Transverse colon (tissue), 4 donors: ENCODE measurements around the gene RUNX1. TPM values are rescaled to one million over a fixed set of nuclear protein-coding genes. Genes with fewer than 3 reads are reported as not detected.
A peak's percentile ranks its signal among the peaks of the same experiment; 100 is the strongest.

Experiments used
- DNase-seq: peaks from one replicate; pipeline ENCODE4 v3.0.0-alpha.2; 2019
- H3K27ac ChIP-seq, 4 donors: fragments of 200-600 bp; sonication (generic); 2 replicates each; pipeline ENCODE4 v1.5.1; 2016 to 2018; ENCODE audit warnings: inconsistent platforms in 4 of 4
- H3K27me3 ChIP-seq: fragments of 200-600 bp; sonication (generic); 2 replicates; pipeline ENCODE4 v1.5.1; 2017; ENCODE audit warnings: inconsistent platforms
- H3K36me3 ChIP-seq, 4 donors: fragments of 200-600 bp; sonication (generic); 2 replicates each; pipeline ENCODE4 v1.5.1; 2017 to 2019; ENCODE audit warnings: inconsistent platforms in 4 of 4
- H3K4me1 ChIP-seq, 4 donors: fragments of 200-600 bp; sonication (generic); 2 replicates each; pipeline ENCODE4 v1.5.1; 2017 to 2020; ENCODE audit warnings: inconsistent platforms in 4 of 4
- H3K4me3 ChIP-seq, 4 donors: fragments of 200-600 bp; sonication (generic); 1 replicate in 1 of 4; 2 replicates in 3 of 4; pipeline versions ENCODE4 v1.5.1 to v1.6.1; 2017 to 2019; ENCODE audit warnings: inconsistent platforms in 4 of 4
- H3K9me3 ChIP-seq, 2 donors: fragments of 200-600 bp; sonication (generic); 2 replicates each; pipeline ENCODE4 v1.5.1; 2017 to 2019; ENCODE audit warnings: inconsistent platforms in 2 of 2
- CTCF ChIP-seq, 5 experiments: fragments of 200-600 bp in 3 of 5; fragments of 450-650 bp in 2 of 5; sonication (generic) in 3 of 5; IDR thresholded peaks; 1 replicate in 2 of 5; 2 replicates in 3 of 5; pipeline ENCODE4 v1.5.1; 2016 to 2017; ENCODE audit warnings: antibody characterized with exemption in 5 of 5, inconsistent platforms in 3 of 5, mild to moderate bottlenecking in 2 of 5, moderate library complexity in 1 of 5
- EP300 ChIP-seq: sonication (generic); formaldehyde crosslinking; IDR thresholded peaks from one replicate; pipeline ENCODE4 v1.6.1; 2017; ENCODE audit warnings: antibody characterized with exemption, low read depth
- POLR2A ChIP-seq: fragments of 450-650 bp; IDR thresholded peaks from one replicate; pipeline ENCODE4 v1.6.1; 2016; ENCODE audit warnings: antibody characterized with exemption, mild to moderate bottlenecking, moderate library complexity
- POLR2AphosphoS5 ChIP-seq, 3 donors: sonication (generic); formaldehyde crosslinking; IDR thresholded peaks; one replicate each; pipeline ENCODE4 v1.6.1; 2016; ENCODE audit warnings: antibody characterized with exemption in 3 of 3
- WGBS, 2 donors: methylation state at CpG; one replicate each; pipeline ENCODE4 v1.1.5; 2018; ENCODE audit warnings: low coverage in 1 of 2; 5-methylcytosine and 5-hydroxymethylcytosine counted together
- in situ Hi-C, 4 donors: fragments of 200-750 bp; cut with MboI; loops; one replicate each; pipeline versions ENCODE4 v1.15.0 to v1.15.1; 2017; ENCODE audit warnings: low sequenced_read_pairs in 3 of 4, low pct_ligation_motif_present in 1 of 4, low pct_unique_long_range_greater_than_20kb in 1 of 4
- intact Hi-C: fragments of 100-400 bp; cut with DNase I; formaldehyde crosslinking; loops from one replicate; pipeline ENCODE4 v1.15.1; 2023; ENCODE audit warnings: low total_unique reads
- total RNA-seq, 4 donors: library from RNA; depleted of rRNA; stranded (reverse); fragments of >200 nt; gene quantifications; one replicate each; pipeline ENCODE4 v1.1.0, GENCODE V29; 2016

The RUNX1 gene
- total RNA-seq, 4 donors from 2014 or later = 8.3 to 60.1 (median 34.7) TPM

GRCh38 chr21:35002879-35003722 lies 46.0 kb downstream of the RUNX1 start:
- H3K27me3 ChIP-seq = no peaks in the 10 kb centered on the region
- no peak for TF ChIP-seq POLR2AphosphoS5 (IDR thresholded peaks at IDR 0.05)
- TF ChIP-seq POLR2A = no peak
- no peak for TF ChIP-seq EP300
- TF ChIP-seq CTCF (IDR thresholded peaks at IDR 0.05) = no peak
- H3K27ac ChIP-seq = no peak overlapping the region
- H3K36me3 ChIP-seq = no peaks in the 10 kb centered on the region
- WGBS, 2 donors = 77 to 89% methylated on average over 5 of the region's 5 CpGs
- in situ Hi-C loops = no loop called here
- H3K4me1 ChIP-seq = peaks cover 0 to 18% (median 2%) of the 10 kb centered on the region in 4 donors
- H3K9me3 ChIP-seq = no peaks in the 10 kb centered on the region
- intact Hi-C loops = no loop called here
- no peak overlapping the region for H3K4me3 ChIP-seq
- DNase-seq = no peak

DNA sequence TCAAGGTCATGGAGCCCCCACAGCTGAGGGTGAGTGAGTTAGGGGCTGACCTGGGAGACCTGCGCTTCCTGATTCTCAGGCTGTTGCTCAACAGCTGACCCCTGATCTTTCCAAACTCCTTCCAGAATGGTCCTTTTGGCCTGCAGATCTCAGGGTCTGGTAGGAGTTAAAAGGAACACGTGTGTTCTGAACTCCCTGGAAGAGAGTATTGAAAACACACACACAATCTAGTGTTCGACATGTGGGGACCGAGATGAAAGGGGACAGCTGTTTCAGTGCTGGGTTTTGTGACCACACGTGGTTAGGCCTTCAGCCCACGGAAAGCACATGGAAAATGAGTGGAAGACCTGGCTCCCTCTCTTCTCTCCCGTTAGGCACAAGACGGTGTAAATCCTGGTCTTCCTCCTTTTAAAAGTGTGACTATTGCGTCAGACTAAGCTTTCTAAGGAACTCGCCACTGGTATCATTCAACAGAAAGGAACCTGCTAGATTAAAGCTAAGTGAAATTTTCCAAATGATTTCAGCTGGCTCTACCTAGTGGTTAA lies 49.6 kb downstream of the RUNX1 start:
- in situ Hi-C loops = no loop called here
- Histone ChIP-seq H3K27ac (peak overlapping the region in 2 of 4 donors; percentile 0 to 2), H3K4me3 (no peak overlapping the region), H3K27me3 (no peaks in the 10 kb centered on the region), H3K36me3 (no peaks in the 10 kb centered on the region), H3K9me3 (no peaks in the 10 kb centered on the region), H3K4me1 (peaks cover 0 to 15% (median 4%) of the 10 kb centered on the region in 4 donors)
- DNase-seq = no peak
- intact Hi-C loops = no loop called here
- WGBS, 2 donors = 80% methylated on average over 1 to 10 of the region's 10 CpGs
- no peak for TF ChIP-seq POLR2A
- TF ChIP-seq POLR2AphosphoS5 (IDR thresholded peaks at IDR 0.05) = no peak
- TF ChIP-seq EP300 = no peak
- TF ChIP-seq CTCF (IDR thresholded peaks at IDR 0.05) = no peak

DNA sequence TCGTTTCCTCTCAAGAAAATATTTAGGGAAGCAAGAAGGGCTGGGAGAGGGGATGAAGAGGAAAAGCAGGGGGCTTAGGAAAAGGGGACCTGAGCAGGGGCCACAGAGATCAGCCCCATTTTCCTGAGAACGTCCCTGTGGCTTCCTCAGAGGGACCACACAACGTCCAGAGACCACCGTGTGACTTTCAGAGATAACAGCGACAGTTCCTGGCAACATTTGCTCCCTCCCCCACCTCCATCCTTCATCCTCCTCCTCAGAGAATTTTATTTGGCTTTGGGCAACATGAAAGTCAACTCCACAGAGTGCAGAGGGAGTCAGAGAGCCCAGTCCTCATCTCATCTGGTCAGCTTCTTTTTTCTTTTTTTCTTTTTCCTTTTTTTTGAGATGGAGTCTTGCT lies 50.9 kb downstream of the RUNX1 start:
- intact Hi-C loops = no loop called here
- WGBS, 2 donors = 81 to 83% methylated on average over 2 to 5 of the region's 5 CpGs
- in situ Hi-C loops = no loop called here
- H3K9me3 ChIP-seq = no peaks in the 10 kb centered on the region
- H3K36me3 ChIP-seq = no peaks in the 10 kb centered on the region
- TF ChIP-seq EP300 (no peak), POLR2AphosphoS5 (IDR thresholded peaks at IDR 0.05) (no peak), CTCF (IDR thresholded peaks at IDR 0.05) (no peak), POLR2A (no peak)
- no peak overlapping the region for H3K27ac ChIP-seq
- no peaks in the 10 kb centered on the region for H3K27me3 ChIP-seq
- H3K4me3 ChIP-seq = no peak overlapping the region
- DNase-seq = no peak
- peaks cover 0 to 13% (median 4%) of the 10 kb centered on the region in 4 donors for H3K4me1 ChIP-seq

DNA sequence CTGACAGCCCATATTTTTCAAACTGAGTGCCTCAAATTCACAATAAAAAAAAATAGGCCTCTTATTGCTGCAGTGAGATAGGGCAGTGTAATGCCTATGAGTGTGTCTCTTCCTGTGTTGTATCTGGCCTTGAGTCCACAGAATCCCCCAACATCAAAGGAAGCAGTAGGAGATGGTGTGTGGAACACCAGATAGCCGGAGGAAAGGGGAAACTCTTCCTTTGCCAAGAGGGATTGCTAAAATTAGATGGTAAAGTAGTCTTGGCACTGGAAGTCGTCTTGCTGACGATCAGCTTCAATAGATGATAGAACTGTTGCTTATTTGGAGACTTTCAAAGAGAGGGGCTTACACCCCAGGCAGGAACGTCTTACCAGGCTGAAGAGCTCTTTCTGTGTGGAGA lies 51.8 kb downstream of the RUNX1 start:
- WGBS, 2 donors = 45 to 63% methylated on average over 3 to 4 of the region's 4 CpGs
- H3K27me3 ChIP-seq = no peaks in the 10 kb centered on the region
- H3K27ac ChIP-seq = peak overlapping the region in 1 of 4 donors; percentile 20
- no peaks in the 10 kb centered on the region for H3K9me3 ChIP-seq
- in situ Hi-C loops (no loop called here), intact Hi-C loops (no loop called here)
- H3K4me1 ChIP-seq = peaks cover 0 to 13% (median 4%) of the 10 kb centered on the region in 4 donors
- H3K36me3 ChIP-seq = no peaks in the 10 kb centered on the region
- no peak overlapping the region for H3K4me3 ChIP-seq
- no peak for DNase-seq
- no peak for TF ChIP-seq EP300
- TF ChIP-seq CTCF (IDR thresholded peaks at IDR 0.05) = no peak
- no peak for TF ChIP-seq POLR2AphosphoS5 (IDR thresholded peaks at IDR 0.05)
- no peak for TF ChIP-seq POLR2A
